ENCODE data around the gene IREB2.

- no peak for TF ChIP-seq EZH2phosphoT487 (IDR thresholded peaks at IDR 0.05; ENCODE audit: insufficient read depth, low read depth)
- TF ChIP-seq EZH2 (IDR thresholded peaks at IDR 0.05; ENCODE audit: insufficient read depth, poor library complexity, severe bottlenecking): no peak
Measured at GRCh38 chr15:78452485-78452884, 14.5 kb downstream of the IREB2 start.
